Ectodermal cell (in vitro differentiated cells): Measurements from ENCODE around the gene PEA15.

Experiments
- H3K27ac ChIP-seq: 2 replicates; pipeline ENCODE4 v1.7.0; 2013; ENCODE audit warnings: mild to moderate bottlenecking, low read depth, low read length; ENCODE audit not compliant: insufficient read depth, poor library complexity, severe bottlenecking
- H3K27me3 ChIP-seq: 2 replicates; pipeline ENCODE4 v1.7.0; 2013; ENCODE audit warnings: mild to moderate bottlenecking, low read length; ENCODE audit not compliant: insufficient read depth, control insufficient read depth, poor library complexity, severe bottlenecking
- H3K36me3 ChIP-seq: one replicate; pipeline ENCODE4 v1.7.0; 2013; ENCODE audit warnings: low read length; ENCODE audit not compliant: control insufficient read depth, insufficient read depth
- H3K4me1 ChIP-seq: one replicate; pipeline ENCODE4 v1.7.0; 2013; ENCODE audit warnings: low read length; ENCODE audit not compliant: control insufficient read depth, insufficient read depth
- H3K4me3 ChIP-seq: 2 replicates; pipeline ENCODE4 v1.7.0; 2013; ENCODE audit warnings: low read depth, low read length, control low read depth; ENCODE audit not compliant: insufficient read depth
- H3K9me3 ChIP-seq: 2 replicates; pipeline ENCODE4 v1.7.0; 2013; ENCODE audit warnings: mild to moderate bottlenecking, low read length, moderate library complexity; ENCODE audit not compliant: control insufficient read depth
- WGBS, 2 experiments: methylation state at CpG; one replicate each; pipeline ENCODE4 v1.1.7; 2013; ENCODE audit warnings: missing lambda C conversion rate in 2 of 2; 5-methylcytosine and 5-hydroxymethylcytosine counted together

The PEA15 gene

DNA sequence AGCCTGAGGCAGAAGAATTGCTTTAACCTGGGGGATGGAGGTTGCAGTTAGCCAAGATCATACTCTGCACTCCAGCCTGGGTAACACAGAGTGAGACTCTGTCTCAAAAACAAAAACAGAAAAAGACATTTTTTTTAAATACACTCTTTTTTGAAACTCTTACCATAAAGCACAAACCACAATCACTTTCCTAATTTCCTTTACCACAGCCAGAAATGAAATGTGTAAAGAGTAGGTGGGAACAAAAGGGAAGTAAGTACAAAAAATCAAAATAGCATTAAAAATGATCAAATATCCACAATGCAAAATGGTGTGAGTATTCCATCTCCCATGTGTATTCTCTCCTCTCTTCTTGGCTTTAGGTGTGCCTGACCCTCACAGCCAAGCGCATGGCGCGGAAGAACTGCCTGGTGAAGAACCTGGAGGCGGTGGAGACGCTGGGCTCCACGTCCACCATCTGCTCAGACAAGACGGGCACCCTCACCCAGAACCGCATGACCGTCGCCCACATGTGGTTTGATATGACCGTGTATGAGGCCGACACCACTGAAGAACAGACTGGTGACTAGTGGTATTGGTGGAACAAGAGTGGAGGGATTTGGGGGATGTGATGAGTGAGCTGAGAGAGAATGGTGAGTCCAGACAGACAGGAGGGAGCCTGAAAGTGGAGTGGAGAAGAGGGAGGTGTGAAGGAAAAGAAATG is 38.9 kb upstream of the PEA15 start:
- Histone ChIP-seq H3K4me1 (peaks cover 27% of the 10 kb centered on the region), H3K27me3 (peaks cover 39% of the 10 kb centered on the region), H3K9me3 (no peaks in the 10 kb centered on the region), H3K36me3 (no peaks in the 10 kb centered on the region), H3K27ac (no peak overlapping the region), H3K4me3 (no peak overlapping the region)
- WGBS, 2 experiments = 88% methylated on average over 12 of the region's 12 CpGs

DNA sequence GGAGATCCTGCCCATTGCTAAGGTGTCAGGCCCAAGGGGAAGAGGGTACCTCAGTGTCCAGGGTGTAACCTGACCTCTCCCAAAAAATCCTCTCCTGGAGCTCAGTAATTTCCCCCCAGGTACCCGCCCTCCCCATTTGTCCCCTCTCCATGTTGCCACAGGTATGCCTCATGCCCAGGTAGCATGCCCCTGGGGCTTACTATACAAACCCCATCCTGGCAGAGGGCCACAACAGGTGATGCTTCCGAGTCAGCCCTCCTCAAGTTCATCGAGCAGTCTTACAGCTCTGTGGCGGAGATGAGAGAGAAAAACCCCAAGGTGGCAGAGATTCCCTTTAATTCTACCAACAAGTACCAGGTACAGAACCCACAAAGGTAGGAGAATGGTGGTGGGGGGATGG is 38.1 kb upstream of the PEA15 start:
- Histone ChIP-seq H3K9me3 (no peaks in the 10 kb centered on the region), H3K4me3 (no peak overlapping the region), H3K27ac (no peak overlapping the region), H3K4me1 (peaks cover 35% of the 10 kb centered on the region), H3K36me3 (no peaks in the 10 kb centered on the region), H3K27me3 (peaks cover 46% of the 10 kb centered on the region)
- 90 to 92% methylated on average over 4 of the region's 4 CpGs for WGBS, 2 experiments

DNA sequence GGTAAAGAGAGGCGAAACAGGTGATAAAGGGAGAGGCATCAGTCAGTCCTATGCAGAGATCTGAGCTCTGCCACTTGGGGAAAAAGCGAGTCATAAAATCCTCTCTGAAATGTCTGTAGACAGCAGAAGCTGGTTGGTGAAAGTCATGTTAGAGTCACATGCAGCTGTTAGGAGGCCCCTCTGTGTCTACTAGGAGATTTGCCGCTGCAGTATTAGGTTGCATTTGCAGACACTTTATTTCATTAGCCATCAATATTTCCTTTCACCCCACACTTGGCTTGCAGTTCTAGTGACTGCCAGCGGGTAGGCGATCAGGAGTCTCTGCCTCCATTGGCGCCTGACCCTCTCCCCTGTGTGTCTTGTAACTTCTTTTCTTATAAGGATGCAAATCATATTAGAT is 37.6 kb upstream of the PEA15 start:
- Histone ChIP-seq H3K4me3 (no peak overlapping the region), H3K36me3 (no peaks in the 10 kb centered on the region), H3K9me3 (no peaks in the 10 kb centered on the region), H3K27me3 (peaks cover 51% of the 10 kb centered on the region), H3K27ac (no peak overlapping the region), H3K4me1 (peaks cover 39% of the 10 kb centered on the region)
- WGBS, 2 experiments = 90 to 95% methylated on average over 6 of the region's 6 CpGs

DNA sequence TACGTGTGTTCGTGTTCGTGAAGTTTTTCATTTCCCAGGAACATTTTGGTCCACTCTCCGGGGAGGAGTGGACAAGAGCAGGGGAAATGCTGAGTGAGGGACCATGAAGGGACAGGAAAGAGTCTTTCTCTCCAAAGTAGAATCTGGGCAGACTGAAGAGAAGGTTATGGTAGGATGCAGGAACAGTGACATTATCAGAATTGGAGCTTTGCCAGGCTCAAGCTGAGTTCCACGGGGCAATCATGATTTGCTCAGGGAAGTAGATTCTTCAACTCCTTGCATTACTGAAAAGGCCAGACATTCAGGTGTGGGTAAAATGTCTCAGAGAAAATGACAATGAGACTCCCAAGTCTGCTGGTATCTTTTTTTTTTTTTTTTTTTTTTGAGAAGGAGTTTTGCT is 37.2 kb upstream of the PEA15 start:
- no peaks in the 10 kb centered on the region for H3K36me3 ChIP-seq
- H3K4me3 ChIP-seq = no peak overlapping the region
- WGBS, 2 experiments = 95 to 97% methylated on average over 5 of the region's 5 CpGs
- H3K4me1 ChIP-seq = peaks cover 39% of the 10 kb centered on the region
- no peaks in the 10 kb centered on the region for H3K9me3 ChIP-seq
- H3K27me3 ChIP-seq = peaks cover 56% of the 10 kb centered on the region
- no peak overlapping the region for H3K27ac ChIP-seq

DNA sequence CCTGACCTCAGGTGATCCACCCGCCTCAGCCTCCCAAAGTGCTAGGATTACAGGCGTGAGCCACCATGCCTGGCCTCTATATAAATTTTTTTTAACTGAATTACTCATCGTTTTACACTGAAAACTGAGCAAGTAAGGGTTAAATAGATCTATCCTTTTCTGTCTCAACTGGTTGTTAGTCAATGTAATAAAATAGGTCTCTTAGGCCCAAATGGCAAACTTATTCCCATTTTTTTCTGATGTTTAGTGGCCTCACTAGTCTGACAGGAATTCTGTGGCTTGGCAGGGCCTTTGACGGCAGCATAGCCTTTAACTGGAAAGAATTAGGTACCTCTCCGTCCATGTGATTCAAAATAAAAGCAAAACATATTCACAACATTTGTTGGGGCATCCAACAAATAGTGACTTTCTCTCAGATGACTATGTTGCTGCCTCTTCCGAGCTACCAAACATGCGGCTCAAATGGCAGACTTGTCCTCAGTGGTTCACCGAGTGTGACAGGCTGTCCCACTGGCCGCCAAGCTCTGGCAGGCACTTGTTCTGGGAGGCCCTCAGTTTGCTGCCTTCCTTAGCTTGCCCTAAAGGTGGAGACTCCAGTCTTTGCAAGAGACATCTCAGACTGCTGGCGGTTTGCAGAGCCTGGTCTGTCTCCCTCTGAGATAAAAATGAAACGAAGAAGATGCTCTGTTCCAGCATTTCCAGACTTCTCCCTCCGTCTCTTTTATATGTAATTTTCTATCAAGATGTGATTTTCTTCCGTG is 36.4 kb upstream of the PEA15 start:
- H3K4me3 ChIP-seq = no peak overlapping the region
- no peaks in the 10 kb centered on the region for H3K9me3 ChIP-seq
- H3K36me3 ChIP-seq = no peaks in the 10 kb centered on the region
- H3K27me3 ChIP-seq = peaks cover 58% of the 10 kb centered on the region
- WGBS, 2 experiments = 33 to 37% methylated on average over 13 of the region's 13 CpGs
- H3K27ac ChIP-seq = peak overlapping the region; percentile 4
- peaks cover 39% of the 10 kb centered on the region for H3K4me1 ChIP-seq

DNA sequence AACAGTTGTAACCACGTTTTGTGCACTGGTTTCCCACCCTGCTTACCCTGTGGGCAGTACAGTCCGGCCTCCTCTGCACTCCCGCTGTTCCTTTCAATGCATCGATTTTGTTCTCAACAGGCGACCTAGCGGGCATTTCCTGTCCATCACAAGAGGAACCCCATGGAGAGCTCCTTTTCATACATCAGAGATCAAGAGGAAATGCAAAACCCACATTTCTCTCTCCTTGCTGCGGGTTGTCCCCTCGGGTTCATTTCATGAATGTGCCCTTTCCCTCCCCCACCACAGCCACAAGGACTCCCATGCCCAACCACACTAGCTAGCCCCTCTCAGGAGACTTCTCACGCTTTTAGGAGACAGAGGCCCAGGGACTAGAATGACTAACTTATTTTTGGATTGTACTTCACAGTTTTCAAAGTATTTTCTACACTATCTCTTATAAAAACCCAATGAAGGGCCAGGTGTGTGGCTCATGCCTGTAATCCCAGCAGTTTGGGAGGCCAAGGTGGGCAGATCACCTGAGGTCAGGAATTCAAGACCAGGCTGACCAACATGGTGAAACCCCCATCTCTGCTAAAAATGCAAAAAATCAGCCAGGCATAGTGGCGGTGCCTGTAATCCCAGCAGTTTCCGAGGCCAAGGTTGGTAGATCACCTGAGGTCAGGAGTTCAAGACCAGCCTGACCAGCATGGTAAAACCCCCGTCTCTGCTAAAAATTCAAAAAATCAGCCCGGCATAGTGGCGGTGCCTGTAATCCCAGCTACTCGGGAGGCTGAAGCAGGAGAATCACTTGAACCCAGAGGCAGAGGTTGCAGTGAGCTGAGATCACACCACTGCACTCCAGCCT is 35.4 kb upstream of the PEA15 start:
- Histone ChIP-seq H3K27ac (no peak overlapping the region), H3K36me3 (no peaks in the 10 kb centered on the region), H3K4me1 (peaks cover 39% of the 10 kb centered on the region), H3K9me3 (no peaks in the 10 kb centered on the region), H3K27me3 (peaks cover 62% of the 10 kb centered on the region), H3K4me3 (peak overlapping the region; percentile 9)
- WGBS, 2 experiments = 9 to 13% methylated on average over 15 of the region's 15 CpGs

DNA sequence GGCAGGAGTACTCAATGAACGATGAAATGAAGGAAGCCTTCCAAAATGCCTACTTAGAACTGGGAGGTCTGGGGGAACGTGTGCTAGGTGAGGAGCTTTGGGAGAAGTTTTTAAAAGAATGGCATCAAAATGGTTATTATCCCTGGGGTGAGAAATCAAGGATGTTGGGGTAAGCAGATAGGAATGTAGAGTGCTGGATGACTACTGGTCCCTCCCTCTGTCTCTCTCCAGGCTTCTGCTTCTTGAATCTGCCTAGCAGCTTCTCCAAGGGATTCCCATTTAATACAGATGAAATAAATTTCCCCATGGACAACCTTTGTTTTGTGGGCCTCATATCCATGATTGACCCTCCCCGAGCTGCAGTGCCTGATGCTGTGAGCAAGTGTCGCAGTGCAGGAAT is 33.8 kb upstream of the PEA15 start:
- peaks cover 39% of the 10 kb centered on the region for H3K4me1 ChIP-seq
- WGBS, 2 experiments = 74 to 78% methylated on average over 4 of the region's 4 CpGs

DNA sequence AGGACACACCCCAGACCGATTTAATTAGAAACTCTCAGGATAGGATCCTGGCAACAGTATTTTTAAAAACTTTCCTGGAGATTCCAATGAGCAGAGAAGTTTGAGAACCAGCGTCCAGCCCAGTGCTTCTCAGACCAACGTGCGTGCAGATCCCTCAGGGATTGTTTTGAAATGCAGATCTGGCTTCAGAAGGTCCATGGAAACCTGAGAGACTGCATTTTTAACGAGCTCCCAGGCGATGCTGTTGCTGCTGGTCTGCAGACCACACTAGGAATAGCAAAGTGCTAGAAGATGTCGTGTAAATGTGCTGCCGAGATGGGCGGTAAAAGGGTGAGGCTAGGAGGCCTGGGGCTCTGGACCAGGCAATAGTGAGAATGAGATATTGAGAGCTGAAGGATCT is 33.2 kb upstream of the PEA15 start:
- H3K4me1 ChIP-seq = peaks cover 39% of the 10 kb centered on the region
- H3K27me3 ChIP-seq = peaks cover 52% of the 10 kb centered on the region
- H3K27ac ChIP-seq = no peak overlapping the region
- H3K36me3 ChIP-seq = no peaks in the 10 kb centered on the region
- H3K9me3 ChIP-seq = no peaks in the 10 kb centered on the region
- WGBS, 2 experiments = 16 to 17% methylated on average over 9 of the region's 9 CpGs
- H3K4me3 ChIP-seq = no peak overlapping the region

More for the DNA sequence above, 33.8 kb upstream of the PEA15 start:
- Histone ChIP-seq H3K27me3 (peaks cover 58% of the 10 kb centered on the region), H3K4me3 (no peak overlapping the region), H3K27ac (no peak overlapping the region), H3K36me3 (no peaks in the 10 kb centered on the region), H3K9me3 (no peaks in the 10 kb centered on the region)

DNA sequence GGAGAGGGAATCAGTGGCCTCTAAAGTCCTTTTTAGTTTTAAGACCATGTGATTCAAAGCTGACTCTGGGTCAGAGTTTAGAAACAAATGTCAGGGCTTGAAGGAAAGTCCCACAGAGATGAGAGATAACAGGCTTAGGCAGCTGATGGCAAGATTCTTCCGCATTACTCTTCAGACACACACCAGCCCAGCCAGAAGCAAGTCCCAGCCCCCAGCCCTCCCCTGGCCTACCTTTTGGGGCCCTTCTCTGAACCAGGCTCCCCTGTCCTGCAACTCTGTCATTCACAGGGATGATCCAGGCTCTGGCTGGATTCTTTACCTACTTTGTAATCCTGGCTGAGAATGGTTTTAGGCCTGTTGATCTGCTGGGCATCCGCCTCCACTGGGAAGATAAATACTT is 28.0 kb upstream of the PEA15 start:
- no peaks in the 10 kb centered on the region for H3K9me3 ChIP-seq
- WGBS, 2 experiments = 75 to 91% methylated on average over 2 of the region's 2 CpGs
- H3K27me3 ChIP-seq = peaks cover 14% of the 10 kb centered on the region
- H3K36me3 ChIP-seq = no peaks in the 10 kb centered on the region
- no peak overlapping the region for H3K4me3 ChIP-seq
- H3K27ac ChIP-seq = no peak overlapping the region
- peaks cover 13% of the 10 kb centered on the region for H3K4me1 ChIP-seq

DNA sequence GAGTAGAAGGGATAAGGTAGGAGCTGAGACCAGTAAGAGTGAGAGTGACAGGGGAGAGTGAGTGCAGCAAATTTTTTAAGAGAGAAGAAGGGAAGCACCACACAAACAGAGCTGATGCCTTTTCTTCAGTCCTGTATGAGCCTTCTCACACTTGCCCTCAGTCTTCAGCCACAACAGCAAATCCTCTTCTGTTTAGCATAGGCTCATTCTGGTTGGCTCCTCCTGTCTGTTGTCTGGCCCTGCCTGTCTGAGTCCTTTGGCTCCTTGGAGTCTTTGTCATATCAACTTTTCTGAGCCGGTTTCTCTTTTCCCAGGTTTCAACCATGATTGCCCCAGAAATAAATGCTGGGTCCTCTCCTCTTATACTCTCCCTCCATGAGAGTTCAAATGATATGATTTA is 27.5 kb upstream of the PEA15 start:
- Histone ChIP-seq H3K9me3 (no peaks in the 10 kb centered on the region), H3K27ac (no peak overlapping the region), H3K4me1 (peaks cover 9% of the 10 kb centered on the region), H3K27me3 (peaks cover 10% of the 10 kb centered on the region), H3K36me3 (no peaks in the 10 kb centered on the region), H3K4me3 (no peak overlapping the region)
- 50 to 87% methylated on average over 1 of the region's 1 CpG for WGBS, 2 experiments
